ENCODE results near the gene CORIN.
"Not testable (repeated sequence)": the region's sequence is repeated elsewhere in the genome, so short reads cannot be mapped to it uniquely, and the experiment has no call there.

Gene CORIN

GRCh38 chr4:47721485-47721884 is 116.4 kb downstream of the CORIN start:
- no peak for DNase-seq (ENCODE audit: low read depth)

- no peak for DNase-seq (ENCODE audit: low read depth)
These were observed 117.1 kb downstream of the CORIN start for GRCh38 chr4:47720787-47721186.

DNA sequence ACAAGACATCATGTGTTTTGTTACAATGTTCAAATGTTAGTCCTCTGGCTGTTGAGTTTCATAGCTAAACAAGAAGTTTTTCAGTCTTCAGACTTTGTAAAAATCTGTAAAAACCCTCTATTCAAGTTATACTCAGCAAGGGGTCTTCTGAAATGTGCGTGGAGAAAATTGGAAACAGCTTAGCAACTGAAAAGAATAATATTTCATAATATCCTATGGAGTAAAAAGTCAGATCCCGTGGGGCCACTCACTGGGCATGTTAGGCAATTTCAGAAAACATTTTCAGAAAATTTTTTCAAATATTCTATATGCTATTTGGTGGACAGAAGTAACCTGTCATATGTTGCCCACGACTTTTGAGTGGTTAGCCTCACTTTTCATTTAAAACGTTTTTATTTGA is 118.3 kb downstream of the CORIN start:
- DNase-seq (ENCODE audit: low read depth), result no peak

GRCh38 chr4:47718696-47719095 is 119.2 kb downstream of the CORIN start:
- no peak for DNase-seq (ENCODE audit: low read depth)

GRCh38 chr4:47717188-47717587 is 120.7 kb downstream of the CORIN start:
- no peak for DNase-seq (ENCODE audit: low read depth)

- no peak for DNase-seq (ENCODE audit: low read depth)
These were observed 122.0 kb downstream of the CORIN start for GRCh38 chr4:47715716-47716416.

DNA sequence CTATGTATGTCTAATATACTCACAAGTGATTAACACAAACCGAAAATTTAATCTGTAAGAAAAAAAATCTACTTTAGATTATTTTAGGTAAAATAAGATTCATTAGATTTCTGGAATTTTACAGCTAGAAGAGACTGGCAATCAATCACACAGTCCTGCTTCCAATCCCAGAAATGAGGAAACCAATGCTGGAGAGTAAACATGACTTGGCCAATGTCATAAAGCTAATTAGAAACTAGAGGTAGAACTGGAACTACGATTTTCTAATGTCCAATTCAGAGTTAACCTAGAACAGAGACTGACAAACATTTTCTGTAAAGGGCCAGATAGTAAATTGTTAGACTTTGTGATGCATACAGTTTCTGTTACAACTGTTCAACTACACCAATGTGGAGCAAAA is 123.6 kb downstream of the CORIN start:
- no peak for DNase-seq (ENCODE audit: low read depth)

DNA sequence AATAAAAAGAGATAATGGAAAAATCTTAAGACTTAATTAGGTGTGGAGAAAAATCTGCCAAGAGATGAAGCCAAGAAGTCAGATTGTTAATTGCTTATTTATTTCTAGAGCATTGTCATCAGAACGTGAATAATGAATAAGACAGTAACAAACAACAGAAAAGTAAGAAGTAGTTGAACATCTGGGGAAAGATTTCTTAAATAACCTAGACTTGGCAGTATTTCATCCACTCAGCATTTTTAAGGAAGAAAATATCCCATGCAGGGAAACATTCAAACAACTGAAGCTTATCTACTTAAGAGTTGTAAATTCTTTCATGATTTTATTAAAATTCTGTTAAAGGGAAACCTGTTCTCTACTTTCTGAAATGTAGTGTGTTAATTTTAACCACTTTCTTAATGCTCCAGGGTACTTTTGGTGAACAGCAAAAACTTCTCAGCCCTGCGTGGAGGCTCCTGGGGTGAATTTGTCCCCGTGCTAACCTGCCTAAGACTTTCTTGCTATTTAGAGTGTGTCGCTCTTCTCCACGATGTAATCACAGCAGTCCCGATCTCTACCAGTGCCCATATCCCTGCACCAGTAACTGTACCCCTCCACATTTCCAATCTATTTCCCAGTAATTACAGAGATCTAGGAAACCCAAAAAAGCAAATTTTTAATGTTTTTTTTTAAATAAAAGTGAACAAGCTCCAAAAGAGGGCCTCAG is 124.6 kb downstream of the CORIN start:
- no peak for DNase-seq (ENCODE audit: low read depth)

GRCh38 chr4:47711646-47712045 is 126.2 kb downstream of the CORIN start:
- DNase-seq (ENCODE audit: low read depth), result no peak

DNA sequence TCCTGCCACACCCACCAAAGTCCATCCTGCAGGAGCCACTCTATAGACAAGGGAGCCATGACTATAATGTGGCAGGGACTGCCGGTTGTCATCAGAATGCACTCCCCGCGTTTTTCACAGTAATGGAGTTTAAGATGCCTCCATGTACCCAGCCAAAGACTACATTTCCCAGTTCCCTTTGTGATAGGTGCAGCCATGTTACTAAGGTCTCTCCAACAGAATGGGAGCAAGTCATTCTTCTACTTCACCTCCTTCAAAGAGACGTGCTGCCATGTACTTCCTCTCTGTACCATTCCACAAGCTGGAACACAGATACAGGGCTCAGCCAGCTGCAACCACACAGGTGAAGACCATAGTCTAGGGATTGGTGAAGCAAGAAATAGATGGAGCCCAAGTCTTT is 126.7 kb downstream of the CORIN start:
- DNase-seq (ENCODE audit: low read depth), result no peak

- not testable (repeated sequence) for DNase-seq (ENCODE audit: low read depth)
These were observed 131.5 kb downstream of the CORIN start for GRCh38 chr4:47706352-47706751.

DNA sequence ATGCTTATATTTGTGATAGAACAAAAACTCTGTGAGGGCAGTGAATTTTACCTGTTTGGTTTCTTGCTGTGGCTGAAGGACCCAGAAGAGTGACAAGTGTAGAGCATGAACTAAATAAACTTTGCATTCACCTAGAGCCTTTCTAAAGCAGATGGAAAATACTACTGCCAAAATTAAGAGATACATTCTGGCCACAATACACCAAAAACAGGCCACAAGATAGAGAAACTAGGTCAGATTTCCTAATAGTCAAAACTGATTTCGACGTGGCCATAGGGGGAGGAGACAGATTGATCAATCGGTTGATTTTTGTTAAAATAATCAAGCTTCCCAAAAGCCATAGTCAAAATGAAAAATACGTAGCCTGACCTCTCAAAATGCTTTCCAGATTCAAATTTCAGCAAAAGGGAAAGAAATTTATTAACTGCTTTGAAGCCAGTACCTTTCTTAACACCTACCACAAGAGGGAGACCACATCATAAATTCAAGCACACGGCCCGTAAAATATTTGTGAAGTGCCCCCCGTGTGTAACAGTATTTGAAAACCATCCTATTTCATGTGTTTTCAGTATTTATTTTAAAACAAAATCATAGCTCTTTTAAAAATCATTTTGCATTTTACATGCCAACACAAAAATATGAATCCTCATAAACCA is 132.4 kb downstream of the CORIN start:
- DNase-seq (ENCODE audit: low read depth), result no peak

DNA sequence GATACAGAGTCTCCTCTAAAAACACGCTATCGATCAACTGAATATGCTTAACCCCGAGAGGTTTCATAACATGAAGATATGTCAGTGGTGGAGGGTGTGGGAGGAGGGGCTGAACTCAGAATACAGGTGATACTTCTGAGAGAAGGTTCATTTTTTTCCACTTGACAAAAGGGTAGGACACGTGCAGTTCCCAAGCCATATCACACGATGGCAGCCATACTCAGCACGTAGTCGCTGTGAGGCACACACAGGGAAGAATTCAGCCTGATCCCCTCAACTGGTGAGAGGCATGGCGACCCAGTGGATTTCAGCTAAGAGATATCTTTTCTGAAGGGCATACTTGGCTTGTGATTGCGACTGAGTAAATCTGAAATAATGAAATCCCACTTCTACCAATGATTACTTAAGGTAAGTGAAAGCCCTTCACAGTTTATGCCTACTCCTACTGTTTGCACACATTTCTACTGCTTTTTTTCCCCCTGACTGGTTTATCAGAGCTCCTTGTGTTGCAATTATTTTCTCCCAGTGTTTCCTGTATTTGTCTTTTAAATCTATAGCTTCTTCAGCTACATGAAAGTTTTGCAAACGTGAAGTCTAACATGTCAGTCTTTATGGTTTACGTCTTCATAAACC is 133.1 kb downstream of the CORIN start:
- DNase-seq (ENCODE audit: low read depth), result no peak

GRCh38 chr4:47703956-47704355 is 133.9 kb downstream of the CORIN start:
- DNase-seq (ENCODE audit: low read depth), result no peak

- DNase-seq (ENCODE audit: low read depth), result no peak
These were observed 134.9 kb downstream of the CORIN start for GRCh38 chr4:47703008-47703407.

DNA sequence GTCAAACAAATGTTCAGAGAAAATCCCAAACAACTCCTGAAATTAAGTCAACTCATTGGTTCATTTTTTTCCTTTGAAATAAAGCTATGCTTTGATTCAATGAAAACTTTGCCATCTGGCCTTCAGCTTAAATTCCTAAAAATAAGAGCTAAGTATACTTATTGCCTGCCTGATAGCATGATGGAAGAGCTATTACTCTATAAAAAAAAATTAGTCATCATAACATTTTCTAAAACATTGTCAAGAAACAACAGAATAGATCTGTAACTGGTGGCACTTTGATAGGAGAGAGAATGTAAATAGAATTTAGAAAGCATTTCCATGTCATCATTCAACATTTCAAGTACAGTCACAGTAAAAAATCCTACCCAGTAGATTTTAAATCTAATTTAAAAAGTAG is 136.6 kb downstream of the CORIN start:
- no peak for DNase-seq (ENCODE audit: low read depth)

DNA sequence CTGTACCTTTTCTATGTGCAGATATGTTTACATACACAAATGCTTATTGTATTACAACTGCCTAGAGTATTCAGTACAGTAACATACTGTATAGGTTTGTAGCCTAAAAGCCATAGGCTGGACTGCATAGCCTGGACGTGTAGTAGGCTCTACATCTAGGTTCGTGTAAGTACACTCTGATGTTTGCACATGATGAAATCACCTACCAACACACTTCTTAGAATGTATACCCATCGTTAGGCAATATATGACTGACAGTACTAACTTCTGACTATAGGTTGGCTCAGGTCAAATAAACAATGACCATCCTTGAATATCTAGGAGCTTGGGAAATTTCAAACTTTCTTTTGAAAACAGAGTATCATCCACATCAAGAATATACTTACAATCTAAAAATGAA is 139.0 kb downstream of the CORIN start:
- DNase-seq (ENCODE audit: low read depth), result no peak

DNA sequence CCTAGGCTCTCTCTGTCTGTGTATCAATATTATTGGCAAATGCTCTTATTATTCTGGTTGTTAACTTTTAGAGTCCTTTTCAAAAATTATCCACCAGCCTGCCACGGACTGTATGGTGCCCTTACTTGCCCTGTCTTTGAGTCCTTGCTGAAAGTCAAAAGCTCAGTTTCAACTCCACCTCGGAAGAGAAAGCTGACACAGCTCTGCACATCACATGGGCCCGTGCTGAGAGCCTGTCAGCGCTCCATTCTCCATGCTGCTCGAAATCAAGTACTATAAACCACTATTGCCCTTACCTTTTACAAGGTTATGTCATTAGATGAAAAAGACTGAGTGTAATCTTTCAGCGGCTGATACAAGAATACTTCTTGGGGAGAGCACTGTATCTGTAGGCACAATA is 141.0 kb downstream of the CORIN start:
- no peak for DNase-seq (ENCODE audit: low read depth)

GRCh38 chr4:47695260-47695659 is 142.6 kb downstream of the CORIN start:
- DNase-seq (ENCODE audit: low read depth), result no peak

- DNase-seq (ENCODE audit: low read depth), result no peak
These were observed 143.5 kb downstream of the CORIN start for GRCh38 chr4:47694322-47694721.

DNA sequence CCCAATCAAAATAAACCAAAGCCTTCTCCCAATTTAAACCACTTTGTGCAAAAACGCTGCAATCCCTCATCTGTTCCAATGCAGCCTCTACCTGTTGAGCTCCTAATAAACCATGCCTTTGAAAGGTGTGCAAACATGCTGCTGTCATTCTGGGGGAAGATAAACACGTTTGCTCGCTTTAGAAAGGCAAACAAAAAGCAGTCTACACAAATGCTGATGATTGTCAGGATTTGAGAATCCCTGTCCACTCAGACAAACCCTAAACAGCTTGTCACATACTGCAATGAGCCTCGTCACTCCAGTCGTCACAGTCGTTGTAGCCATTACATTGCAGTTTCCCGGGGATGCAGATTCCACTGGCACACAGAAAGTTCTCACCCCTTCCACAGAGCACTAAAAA is 145.2 kb downstream of the CORIN start:
- no peak for DNase-seq (ENCODE audit: low read depth)

GRCh38 chr4:47691757-47692383 is 146.0 kb downstream of the CORIN start:
- DNase-seq (ENCODE audit: low read depth), result not testable (repeated sequence)
